Putamen (tissue), 1 donor: Measurements from ENCODE around the gene ARSJ.
"Not testable (repeated sequence)": the region's sequence is repeated elsewhere in the genome, so short reads cannot be mapped to it uniquely, and the experiment has no call there.

Experiments
- DNase-seq: peaks from one replicate; pipeline ENCODE4 v3.0.0-alpha.2; 2016; ENCODE audit warnings: low spot score

ARSJ gene

DNA sequence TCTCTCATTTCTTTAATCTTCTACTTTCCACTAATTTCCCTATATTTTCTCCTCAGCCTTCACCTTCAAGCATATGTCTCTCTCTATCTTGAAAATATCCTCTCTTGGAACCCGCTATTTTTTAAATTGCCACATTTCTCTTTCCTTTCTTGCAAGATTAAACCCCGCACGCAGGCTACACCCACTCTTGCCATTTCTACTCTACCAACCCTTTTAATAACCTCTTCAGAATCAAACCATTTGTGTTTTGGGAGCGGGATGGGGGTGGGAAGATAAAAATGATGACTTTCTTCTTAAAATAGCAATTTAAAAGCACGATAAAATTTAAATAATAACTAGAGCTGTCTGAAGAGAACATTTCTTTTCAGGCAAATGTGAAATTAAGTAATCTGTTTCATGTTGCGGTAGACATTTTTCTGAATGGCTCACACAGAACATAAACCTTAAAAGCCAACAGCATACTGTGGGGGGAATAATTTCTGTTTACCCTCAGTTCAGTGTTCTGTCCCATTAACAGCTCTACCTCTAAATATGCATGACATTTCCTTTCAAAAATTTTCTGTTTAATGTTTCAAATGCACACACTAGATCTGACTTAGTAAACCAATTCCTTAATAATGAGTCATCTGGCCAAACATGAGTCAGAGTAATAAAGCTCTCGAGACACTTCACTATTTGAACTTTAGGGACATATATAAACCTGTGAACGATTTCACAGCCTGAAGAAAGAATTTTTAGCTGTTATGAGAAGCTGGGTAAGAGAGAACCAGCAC, 20.5 kb downstream of the ARSJ start:
- peak; percentile 78 for DNase-seq

DNA sequence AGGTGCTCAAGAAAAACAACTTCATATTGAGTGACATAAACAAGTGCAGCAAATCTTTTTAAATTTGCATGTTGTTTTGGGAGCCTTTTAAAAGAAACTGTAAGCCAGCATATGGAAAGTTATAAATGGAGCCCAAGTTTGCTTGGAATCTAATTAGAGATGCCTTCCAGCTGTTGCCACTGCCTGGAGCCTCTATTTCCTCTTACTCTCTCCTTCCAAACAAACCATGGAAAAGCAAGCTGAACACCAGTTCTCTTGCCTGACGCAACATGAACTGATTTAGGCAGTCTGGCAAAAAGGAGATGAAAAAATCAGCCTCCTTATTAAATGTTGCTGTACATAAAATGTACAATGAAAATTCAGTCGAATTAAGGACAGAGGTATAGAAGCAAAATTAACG, 21.5 kb downstream of the ARSJ start:
- no peak for DNase-seq

DNA sequence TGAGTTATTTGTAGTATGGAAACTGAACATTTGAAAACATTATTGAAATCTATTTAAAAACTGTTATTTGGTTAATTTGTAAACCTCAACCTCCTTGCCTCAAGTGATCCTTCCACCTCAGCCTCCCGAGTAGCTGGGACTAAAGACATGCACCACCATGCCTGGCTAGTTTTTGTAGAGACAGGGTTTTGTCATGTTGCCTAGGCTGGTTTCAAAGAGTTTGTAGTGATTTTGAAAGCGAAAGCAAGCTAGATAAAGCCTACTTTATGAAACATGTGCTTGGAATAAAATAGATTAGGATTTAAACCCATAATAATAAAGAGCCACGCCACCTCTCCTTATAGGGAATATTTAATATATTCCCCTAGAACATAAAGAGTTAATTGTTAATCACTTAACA, 23.5 kb downstream of the ARSJ start:
- no peak for DNase-seq

DNA sequence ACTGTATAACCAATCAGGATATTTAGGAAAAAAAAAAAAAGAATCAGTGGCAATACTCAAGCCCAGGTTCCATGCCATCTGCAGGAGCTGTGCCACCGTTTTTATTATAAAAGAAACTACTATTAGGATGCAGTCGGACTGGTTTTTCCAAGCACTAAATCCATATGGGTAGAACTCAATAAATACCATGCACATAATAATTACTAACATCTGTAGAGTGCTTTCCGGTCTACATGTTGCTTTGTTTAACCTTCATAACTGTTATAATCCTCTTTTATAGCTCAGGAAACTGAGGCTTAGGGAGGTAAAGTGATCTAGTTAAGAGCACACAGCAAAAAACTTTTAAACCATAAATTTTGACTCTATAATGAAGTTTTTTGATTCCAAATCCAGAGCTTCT, 24.0 kb downstream of the ARSJ start:
- DNase-seq = no peak

DNA sequence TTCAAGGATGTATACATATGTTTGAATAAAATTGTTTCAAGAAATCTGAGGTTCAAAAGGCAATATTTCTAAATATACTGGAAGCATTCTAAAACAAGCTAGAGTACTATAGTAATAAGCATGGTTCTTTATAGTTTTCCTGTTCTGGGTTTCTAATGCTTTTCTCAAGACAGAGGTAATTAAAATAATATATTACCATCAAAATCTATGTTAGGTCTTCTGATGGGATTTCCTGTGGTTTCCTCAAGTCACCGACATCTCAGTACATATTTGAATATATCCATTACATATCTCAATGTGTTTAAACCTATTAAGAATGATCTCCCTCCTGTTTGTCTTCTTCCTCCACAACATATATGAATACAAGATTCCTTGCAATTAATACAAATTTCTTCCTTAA, 25.6 kb downstream of the ARSJ start:
- DNase-seq = no peak

DNA sequence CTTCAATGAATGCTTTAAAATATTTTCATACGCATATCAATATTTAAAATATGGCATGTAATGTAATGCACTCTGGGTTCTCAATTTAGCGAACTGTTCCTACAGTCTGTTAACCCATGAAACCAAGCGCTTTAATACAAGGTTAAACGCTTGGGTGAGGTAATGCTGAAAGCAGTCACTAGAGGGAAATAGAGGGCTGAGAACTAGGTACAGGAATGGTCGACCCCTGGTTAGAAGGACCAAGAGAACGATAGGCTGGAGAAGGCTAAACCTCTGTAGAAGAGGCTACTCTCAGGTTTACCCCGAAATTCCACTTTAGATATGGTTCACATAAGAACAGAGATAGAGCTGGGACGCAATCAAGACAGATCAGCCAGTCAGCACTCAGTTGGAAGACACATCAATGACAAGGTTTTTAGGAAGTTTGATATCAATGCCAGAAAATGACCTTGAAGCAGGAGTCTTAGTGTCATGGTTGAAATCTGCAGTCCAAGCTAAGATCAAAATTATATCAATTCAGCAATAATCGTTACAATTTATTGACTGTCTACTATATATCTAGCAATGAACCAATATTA, 26.9 kb downstream of the ARSJ start:
- DNase-seq = no peak

DNA sequence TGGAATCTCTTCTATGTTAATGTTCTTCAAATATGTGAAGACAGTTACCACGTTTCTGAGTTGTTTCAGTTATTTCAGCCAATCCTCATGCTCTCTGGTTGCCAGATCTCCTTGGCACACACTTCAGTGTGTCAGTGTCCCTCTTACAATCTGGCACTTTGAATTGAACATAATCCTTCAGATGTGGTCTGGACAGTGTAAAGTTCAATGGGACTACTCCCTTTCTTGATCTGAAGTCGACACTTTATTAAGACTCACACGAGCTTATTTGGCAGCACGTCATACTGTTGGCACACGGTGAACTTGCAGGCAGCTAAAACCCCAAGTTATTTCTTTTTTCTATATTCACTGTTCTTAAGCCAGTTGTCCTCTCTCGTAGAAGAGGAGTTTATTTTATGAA, 28.2 kb downstream of the ARSJ start:
- DNase-seq = no peak

DNA sequence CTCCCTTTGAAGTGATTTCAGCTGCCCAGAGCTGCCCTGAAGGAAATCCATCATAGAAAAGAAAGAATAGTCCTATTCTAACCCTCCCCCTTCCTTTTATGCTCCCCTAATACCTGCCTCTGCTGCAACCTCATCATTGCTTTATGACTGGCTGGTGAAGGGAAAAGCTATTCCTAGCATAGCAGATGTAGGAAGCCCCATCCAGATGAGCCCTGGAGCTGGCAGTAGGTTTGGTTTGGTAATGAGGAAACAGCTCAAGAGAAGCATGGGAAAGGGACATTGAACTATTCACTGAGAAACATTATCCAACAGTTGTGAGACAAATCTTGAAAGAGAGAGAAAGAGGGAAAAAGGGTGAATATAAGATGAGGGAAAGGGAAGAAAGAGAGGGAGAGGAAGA, 29.2 kb downstream of the ARSJ start:
- DNase-seq = no peak

DNA sequence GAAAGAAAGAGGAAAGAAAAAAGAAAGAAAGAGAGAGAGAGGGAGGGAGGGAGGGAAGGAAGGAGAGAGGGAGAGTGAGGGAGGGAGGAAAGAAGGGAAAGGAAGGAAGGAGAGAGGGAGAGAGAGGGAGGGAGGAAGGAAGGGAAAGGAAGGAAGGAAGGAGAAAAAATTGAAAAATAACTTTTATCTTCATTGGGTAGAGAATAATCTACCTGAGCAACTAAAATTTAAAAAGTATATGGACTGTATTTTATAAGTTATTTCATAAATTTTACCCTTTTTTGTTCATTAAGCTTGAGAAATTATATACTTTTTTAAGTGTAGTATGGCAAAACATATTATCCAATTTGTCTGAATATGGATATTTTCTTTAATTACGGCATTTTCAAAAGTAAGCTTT, 32.0 kb downstream of the ARSJ start:
- DNase-seq = no peak

DNA sequence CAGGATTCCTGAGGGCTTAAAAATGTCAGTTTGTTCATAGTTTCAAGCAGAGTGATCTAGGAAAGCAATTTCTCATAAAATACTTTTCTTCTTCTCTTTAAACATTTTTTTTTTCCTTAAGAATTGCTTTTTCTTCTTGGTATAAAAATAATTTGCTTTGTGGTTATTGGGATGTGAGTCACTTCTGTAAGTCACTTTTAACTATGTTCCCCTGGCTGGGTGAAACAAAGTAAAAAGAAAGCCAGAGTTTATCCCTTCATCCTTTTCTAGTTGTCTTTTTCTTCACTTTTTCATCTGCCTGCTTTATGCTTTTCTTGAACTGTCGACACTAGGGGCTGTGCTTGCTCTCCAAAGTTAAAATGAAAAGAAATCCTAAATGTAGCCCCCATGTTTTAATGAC, 33.5 kb downstream of the ARSJ start:
- no peak for DNase-seq

DNA sequence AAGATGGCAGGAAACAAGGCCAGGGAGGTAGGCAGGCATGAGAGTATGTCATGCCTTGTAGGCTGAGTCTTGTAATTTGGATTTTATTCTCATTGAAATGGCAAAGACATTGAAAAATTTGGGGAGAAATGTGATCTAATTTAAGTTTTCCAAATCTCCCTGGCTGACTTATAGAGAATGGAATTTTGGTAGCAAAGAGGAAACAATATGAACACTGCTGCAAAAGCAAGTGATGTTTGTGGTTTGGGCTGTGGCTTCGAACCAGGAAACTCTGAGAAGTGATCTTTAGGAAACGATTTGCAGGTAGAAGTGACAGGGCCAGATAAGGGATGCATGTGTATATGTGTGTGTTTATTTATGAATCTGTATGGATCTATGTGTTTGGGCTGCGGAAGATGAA, 35.6 kb downstream of the ARSJ start:
- DNase-seq = no peak

DNA sequence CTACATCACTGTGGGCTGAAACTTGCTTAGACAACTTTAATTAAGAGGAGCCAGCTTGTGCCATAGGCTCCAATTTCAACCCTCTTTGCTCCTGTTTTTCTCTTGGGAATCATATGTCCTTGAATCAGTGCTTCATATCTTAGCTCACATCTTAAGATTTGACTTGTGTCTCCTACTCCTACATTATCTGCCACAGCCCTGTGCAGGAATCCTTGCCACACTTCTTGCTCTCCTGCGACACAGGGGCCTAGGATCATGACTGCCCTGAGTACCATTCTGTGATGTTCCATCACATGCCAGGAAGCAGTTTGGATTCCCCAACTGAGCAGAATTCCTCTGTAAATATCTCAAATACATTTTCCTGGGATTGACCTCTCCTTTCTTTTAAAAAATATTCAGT, 36.4 kb downstream of the ARSJ start:
- no peak for DNase-seq

DNA sequence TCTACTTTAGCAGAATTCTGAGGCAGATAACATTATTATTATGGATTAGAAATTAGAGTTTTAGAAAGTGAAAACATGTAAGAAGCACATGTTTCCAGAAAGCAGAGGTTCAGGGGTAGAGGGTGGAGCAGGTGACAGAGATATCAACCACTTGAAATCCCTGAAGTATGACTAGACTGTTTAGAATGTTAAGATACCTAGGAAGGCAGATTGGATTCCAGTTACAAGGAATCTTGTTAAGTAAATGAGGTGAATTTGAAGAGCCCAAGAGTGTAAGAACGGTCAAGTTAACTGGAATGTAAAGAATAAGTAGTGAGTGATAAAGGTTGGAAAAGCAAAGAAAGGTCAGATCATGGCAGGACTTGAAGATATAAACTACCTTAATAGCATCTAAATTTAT, 37.6 kb downstream of the ARSJ start:
- no peak for DNase-seq

DNA sequence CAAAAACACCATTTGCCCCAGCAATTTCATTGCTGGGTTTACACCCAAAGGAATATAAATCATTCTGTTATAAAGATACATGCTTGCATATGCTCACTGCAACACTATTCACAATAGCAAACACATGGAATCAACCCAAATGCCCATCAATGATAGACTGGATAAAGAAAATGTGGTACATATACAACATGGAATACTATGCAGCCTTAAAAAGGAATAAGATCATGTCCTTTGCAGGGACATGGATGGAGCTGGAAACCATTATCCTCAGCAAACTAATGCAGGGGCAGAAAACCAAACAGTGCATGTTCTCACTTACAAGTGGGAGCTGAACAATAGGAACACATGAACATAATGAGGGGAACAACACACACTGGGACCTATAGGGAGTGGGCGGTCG, 39.3 kb downstream of the ARSJ start:
- not testable (repeated sequence) for DNase-seq

DNA sequence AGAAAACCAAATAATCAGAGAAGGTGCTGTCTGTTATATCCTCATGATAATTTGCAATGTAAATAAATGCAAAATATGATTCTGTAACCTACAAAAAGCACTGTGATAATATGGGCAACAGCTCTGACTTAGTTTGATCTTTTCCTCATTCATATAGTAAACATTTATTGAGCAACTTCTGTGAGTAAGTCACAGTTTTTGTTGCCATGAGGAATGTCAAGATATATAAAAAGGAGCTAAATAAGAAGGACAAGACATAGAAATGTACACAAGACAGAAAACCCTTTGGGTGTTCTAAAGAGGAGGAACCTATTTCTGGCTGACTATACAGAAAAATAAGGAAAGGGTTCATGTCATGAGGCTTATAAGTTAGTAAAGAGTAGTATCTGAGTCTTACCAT, 44.3 kb downstream of the ARSJ start:
- no peak for DNase-seq

DNA sequence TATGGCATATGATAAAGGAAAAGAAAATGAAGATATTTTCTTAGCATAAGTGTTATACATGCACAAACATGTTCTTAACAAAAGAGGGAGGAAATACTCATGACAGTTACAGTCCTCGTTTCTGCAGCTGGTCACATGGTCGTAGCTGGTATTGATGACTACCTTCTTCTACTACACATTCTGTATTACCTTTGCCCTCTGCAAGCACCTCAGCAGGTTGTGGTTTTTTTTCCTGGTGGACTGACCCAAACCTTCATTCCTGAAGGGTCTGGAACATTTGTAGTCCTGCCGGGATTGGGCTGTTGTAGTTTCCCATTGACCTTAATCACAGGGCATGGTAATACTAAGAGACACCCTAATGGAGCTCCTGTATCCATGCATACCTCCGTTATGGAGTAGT, 54.7 kb downstream of the ARSJ start:
- not testable (repeated sequence) for DNase-seq

DNA sequence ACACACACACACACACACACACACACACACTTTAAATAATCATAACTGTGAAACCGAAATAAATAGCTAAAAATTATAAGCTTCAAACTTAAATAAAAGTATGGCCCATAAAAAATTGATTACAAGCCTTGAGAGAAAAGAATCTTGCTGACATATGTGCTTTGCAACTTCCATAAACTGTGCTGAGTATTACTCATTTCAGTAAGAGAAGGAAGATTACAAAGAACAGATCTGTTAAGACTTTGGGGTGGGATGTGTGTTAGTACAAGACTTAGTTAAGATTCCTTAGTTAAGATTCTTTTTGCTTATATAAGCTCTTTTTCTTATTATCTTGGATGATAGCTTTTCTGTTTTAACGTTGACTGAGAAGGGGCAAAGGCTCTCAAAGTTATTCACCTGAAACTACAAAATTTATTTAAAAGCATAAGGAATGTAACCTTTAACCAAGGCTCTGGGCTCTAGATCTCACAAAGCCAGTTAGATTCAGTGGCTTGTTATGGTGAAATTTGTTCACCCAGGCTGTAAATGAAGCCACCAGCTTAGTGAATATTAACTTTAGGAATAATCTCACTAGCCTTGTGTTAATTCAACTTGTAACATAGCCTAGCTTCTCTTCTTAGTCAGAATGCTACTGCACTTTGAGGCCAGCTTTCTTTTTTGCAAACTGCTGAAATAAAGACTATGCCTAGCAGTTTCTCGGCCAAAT, 58.2 kb downstream of the ARSJ start:
- DNase-seq = no peak

DNA sequence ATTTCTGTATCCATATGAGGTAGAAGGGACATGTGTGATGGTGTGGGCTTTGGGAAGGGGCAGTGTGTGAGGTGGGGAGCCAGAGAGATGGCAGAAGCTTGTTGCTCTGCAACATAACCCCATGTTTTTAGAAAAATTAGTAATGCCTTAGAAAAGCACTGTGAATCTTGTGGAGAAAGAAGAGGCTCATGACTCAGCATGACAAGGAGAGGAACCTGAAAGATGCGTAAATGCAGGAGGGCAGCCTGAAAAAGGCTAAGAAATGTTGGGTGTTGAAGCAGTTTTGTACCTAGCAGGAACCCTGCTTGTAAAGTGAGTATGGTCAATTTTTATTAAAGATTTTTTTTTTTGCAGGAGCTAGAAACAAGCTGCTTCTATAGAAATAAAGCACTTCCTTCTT, 59.8 kb downstream of the ARSJ start:
- DNase-seq = no peak

DNA sequence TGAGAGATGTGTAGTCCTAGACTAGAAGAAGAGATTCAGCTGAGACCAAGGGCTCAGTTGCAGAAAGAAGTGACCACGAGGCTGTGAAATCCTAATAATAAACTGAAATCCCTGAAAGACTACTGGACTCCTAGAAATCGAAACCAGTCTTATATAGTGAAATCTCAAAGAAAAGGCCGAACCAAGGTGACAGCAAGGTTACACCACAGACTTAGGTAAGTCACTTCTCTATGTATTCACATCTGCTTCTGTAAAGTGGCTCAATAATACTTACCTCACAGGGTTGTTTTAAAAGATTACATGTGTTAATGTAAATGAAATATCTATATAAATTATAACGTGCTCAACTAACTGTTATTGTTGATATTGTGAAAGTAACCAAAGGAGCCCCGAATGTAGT, 60.3 kb downstream of the ARSJ start:
- no peak for DNase-seq

DNA sequence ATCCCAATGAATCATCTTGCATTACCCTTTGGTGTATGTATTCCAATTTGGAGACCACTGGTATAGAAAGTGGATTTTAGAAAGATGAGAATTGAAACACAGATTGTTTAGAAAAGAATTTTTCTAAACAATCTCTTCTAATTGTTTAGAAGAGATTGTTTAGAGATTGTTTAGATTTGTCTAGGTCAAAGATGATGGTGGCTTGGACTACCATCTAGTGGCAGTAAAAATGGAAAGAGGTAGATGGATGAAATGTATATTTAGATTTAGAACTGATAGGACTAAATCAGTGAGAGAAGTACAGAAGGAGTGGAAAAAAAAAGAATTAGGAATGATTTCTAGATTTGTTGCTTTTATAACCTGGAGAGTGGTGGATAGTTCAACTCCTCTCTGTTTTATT, 70.6 kb downstream of the ARSJ start:
- DNase-seq = no peak

DNA sequence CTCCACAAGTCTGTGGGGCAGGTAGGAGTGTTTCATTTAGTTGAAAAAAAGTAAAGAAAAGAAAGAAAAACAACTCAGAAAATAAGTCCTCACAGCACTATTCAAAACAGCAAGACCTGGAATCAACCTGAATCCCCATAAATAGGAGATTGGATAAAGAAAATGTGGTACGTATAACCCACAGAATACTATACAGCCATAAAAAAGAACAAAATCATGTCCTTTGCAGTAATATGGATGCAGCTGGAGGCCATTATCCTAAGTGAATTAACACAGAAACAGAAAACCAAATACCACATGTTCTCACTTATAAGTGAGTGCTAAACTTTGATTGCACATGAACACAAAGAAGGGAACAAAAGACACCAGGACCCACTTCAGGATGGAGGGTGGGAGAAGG, 71.9 kb downstream of the ARSJ start:
- no peak for DNase-seq

DNA sequence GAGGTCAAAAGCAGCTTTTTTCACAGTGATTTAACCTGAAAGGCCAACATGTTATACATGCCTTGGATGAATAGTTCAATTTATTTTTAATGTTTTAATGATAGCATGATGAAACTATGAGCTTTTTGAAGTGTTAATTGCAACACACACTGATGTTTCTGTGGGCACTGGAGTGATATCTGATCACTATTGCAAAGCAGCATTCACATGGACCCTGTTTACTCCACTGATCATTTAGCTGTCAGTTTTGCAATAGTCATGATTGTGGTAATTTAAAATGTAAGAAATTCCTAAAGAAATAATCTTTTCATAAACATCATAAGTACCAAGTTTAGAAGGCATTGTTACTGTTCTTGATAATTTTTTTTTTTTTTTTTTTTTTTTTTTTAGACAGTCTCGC, 74.1 kb downstream of the ARSJ start:
- no peak for DNase-seq

DNA sequence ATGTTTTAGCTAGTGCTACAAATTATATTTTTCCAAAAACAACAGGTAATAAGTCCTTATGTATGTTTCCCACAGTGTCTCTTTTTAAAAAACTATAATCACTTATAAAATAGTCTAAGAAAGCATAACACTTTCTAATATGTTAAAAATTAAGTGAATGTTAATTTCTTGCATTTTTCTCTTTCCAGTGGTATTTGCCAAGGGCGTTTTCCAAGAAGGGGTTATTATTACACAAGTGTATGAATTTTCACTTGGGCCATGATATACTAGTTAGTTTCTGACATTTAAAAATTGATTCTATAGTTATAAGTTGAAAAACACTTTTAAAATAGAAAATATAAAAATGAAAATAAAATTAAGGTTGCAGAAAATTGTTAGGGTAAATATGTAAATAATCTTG, 74.6 kb downstream of the ARSJ start:
- DNase-seq = no peak
